Nephron progenitor cell (in vitro differentiated cells): ENCODE results near the gene SLC35A1.

ENCODE experiments used
- DNase-seq: peaks from one replicate; pipeline ENCODE4 v3.0.0; 2021
- H3K27ac Mint-ChIP-seq: 2 replicates; pipeline ENCODE4 v1.8.0; 2021; ENCODE audit warnings: mild to moderate bottlenecking, moderate library complexity, mixed read lengths
- H3K27me3 Mint-ChIP-seq: 2 replicates; pipeline ENCODE4 v1.8.0; 2021; ENCODE audit warnings: mild to moderate bottlenecking, low read depth, mixed read lengths; ENCODE audit not compliant: poor library complexity
- H3K36me3 Mint-ChIP-seq: 2 replicates; pipeline ENCODE4 v1.8.0; 2021; ENCODE audit warnings: low read depth, mixed read lengths
- H3K4me1 Mint-ChIP-seq: 2 replicates; pipeline ENCODE4 v1.8.0; 2021; ENCODE audit warnings: mixed read lengths
- H3K4me3 Mint-ChIP-seq: 2 replicates; pipeline ENCODE4 v1.8.0; 2021; ENCODE audit warnings: mild to moderate bottlenecking, moderate library complexity, mixed read lengths
- H3K9me3 Mint-ChIP-seq: 2 replicates; pipeline ENCODE4 v1.8.0; 2021; ENCODE audit warnings: mild to moderate bottlenecking, moderate library complexity, mixed read lengths
- CTCF ChIP-seq: fragments of 200-600 bp; sonication (generic); IDR thresholded peaks from 2 replicates; pipeline ENCODE4 v1.5.0; 2021; ENCODE audit warnings: antibody characterized with exemption

The SLC35A1 gene

DNA sequence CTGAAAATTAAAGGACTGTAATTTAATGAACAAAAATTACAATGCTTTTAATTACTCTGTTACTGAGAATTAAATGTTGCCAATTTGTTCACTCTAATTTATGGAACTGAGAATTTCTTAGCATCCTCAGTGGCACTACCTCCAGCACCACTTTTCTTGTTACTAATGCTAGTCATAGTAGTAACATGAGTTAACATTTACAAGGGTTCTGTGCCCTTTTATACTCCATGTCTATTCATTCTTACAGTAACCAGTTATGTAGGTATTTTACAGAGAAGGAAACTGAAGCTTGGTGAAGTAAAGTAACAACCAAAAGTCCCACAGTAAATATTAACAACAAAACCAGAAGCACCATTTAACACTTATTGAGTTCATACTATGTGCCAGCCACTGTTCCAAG is 82.7 kb downstream of the SLC35A1 start:
- TF ChIP-seq CTCF: no peak
- no peak for DNase-seq
- Mint-ChIP-seq H3K4me3 (no peak overlapping the region), H3K4me1 (no peaks in the 10 kb centered on the region), H3K27me3 (no peaks in the 10 kb centered on the region), H3K27ac (no peak overlapping the region), H3K36me3 (peaks cover 59% of the 10 kb centered on the region), H3K9me3 (no peaks in the 10 kb centered on the region)

DNA sequence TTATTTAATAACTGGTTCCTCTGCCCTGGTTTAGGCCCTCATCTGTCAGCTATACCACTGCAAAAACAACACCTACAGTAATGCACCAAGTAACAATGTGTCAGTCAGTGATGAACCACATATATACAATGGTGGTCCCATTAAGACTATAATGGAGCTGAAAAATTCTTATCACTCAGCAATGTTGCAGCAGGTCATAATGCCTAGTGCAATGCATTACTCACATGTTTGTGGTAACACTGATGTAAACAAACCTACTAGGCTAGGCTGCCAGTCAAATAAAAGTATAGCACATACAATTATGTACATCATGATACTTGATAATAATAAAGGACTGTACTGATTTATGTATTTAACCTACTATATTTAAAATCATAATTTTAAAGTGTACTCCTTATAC is 85.7 kb downstream of the SLC35A1 start:
- TF ChIP-seq CTCF: no peak
- Mint-ChIP-seq H3K27ac (no peak overlapping the region), H3K36me3 (peaks cover 56% of the 10 kb centered on the region), H3K27me3 (no peaks in the 10 kb centered on the region), H3K4me1 (no peaks in the 10 kb centered on the region), H3K4me3 (no peak overlapping the region), H3K9me3 (no peaks in the 10 kb centered on the region)
- no peak for DNase-seq

GRCh38 chr6:87561017-87561416 is 88.2 kb downstream of the SLC35A1 start:
- TF ChIP-seq CTCF: no peak
- H3K36me3 Mint-ChIP-seq: peaks cover 47% of the 10 kb centered on the region
- H3K27me3 Mint-ChIP-seq: no peaks in the 10 kb centered on the region
- no peak for DNase-seq
- no peak overlapping the region for H3K4me3 Mint-ChIP-seq
- no peaks in the 10 kb centered on the region for H3K4me1 Mint-ChIP-seq
- no peaks in the 10 kb centered on the region for H3K9me3 Mint-ChIP-seq
- H3K27ac Mint-ChIP-seq: no peak overlapping the region
